PC-9 (cell line): ENCODE results near the gene PMPCA. TPM values are rescaled to one million over a fixed set of nuclear protein-coding genes. Genes with fewer than 3 reads are reported as not detected.

Experiments used
- BruUV-seq: library from RNA; stranded (reverse); fragments of 400-500 nt; replicated peaks from 2 replicates; lab custom pipeline; 2021; lab: Mats Ljungman, UMichigan
- CTCF ChIA-PET: fragments of 300-600 bp; sonication (Branson Sonifier 250); formaldehyde crosslinking; loops from one replicate; lab custom pipeline; 2022; ENCODE audit warnings: antibody characterized with exemption; lab: Charles Lee
- POLR2A ChIA-PET: fragments of 300-600 bp; sonication (Branson Sonifier 250); formaldehyde crosslinking; loops from one replicate; lab custom pipeline; 2022; ENCODE audit warnings: antibody characterized with exemption; ENCODE audit not compliant: unreplicated experiment; lab: Charles Lee
- DNase-seq, 2 experiments: peaks; one replicate each; pipeline versions ENCODE4 v3.0.0 to v3.0.0-alpha.2; 2015 to 2022; ENCODE audit warnings: mixed read lengths in 1 of 2
- H2AFZ ChIP-seq: fragments of 200-600 bp; sonication (generic); 2 replicates; pipeline ENCODE4 v1.8.1; 2017; ENCODE audit warnings: antibody characterized with exemption
- H3F3A ChIP-seq: fragments of 200-600 bp; sonication (generic); 2 replicates; pipeline ENCODE4 v1.8.1; 2017; ENCODE audit warnings: antibody characterized with exemption, mild to moderate bottlenecking, low read depth; ENCODE audit not compliant: insufficient read depth
- H3K27ac ChIP-seq: fragments of 200-600 bp; sonication (generic); 2 replicates; pipeline ENCODE4 v1.6.1; 2016; ENCODE audit warnings: mixed run types
- H3K27me3 ChIP-seq: fragments of 200-600 bp; sonication (generic); 2 replicates; pipeline ENCODE4 v1.6.1; 2016; ENCODE audit warnings: low read depth, mixed run types; ENCODE audit not compliant: insufficient read depth
- H3K36me3 ChIP-seq: fragments of 200-600 bp; sonication (generic); 2 replicates; pipeline ENCODE4 v1.6.1; 2016; ENCODE audit warnings: low read depth, mixed run types
- H3K4me1 ChIP-seq: fragments of 200-600 bp; sonication (generic); replicated peaks from 2 replicates; pipeline ENCODE4 v1.6.1; 2016; ENCODE audit warnings: mixed run types; ENCODE audit not compliant: insufficient read depth
- H3K4me2 ChIP-seq: fragments of 200-600 bp; sonication (generic); 2 replicates; pipeline ENCODE4 v1.6.1; 2017; ENCODE audit warnings: mixed run types
- H3K4me3 ChIP-seq: fragments of 200-600 bp; sonication (generic); 2 replicates; pipeline ENCODE4 v1.6.1; 2016; ENCODE audit warnings: mixed run types
- H3K79me2 ChIP-seq: fragments of 200-600 bp; sonication (generic); 2 replicates; pipeline ENCODE4 v1.6.1; 2017; ENCODE audit warnings: low read depth, mixed run types
- H3K9me2 ChIP-seq: fragments of 200-600 bp; sonication (generic); 2 replicates; pipeline ENCODE4 v1.8.1; 2017; ENCODE audit warnings: mild to moderate bottlenecking; ENCODE audit not compliant: insufficient read depth
- H3K9me3 ChIP-seq: fragments of 200-600 bp; sonication (generic); 2 replicates; pipeline ENCODE4 v1.8.1; 2016; ENCODE audit warnings: low read depth; ENCODE audit not compliant: insufficient read depth
- H4K20me1 ChIP-seq: fragments of 200-600 bp; sonication (generic); 2 replicates; pipeline ENCODE4 v1.8.1; 2017; ENCODE audit not compliant: insufficient read depth
- EZH2 ChIP-seq: fragments of 200-600 bp; sonication (generic); IDR thresholded peaks from 2 replicates; pipeline ENCODE4 v1.8.0; 2017; ENCODE audit warnings: antibody characterized with exemption, low read depth
- intact Hi-C: fragments of 100-400 bp; cut with micrococcal nuclease; formaldehyde crosslinking; loops from one replicate; pipeline ENCODE4 v1.10.0; 2022; ENCODE audit not compliant: unreplicated experiment
- total RNA-seq: library from RNA; stranded (reverse); gene quantifications from 2 replicates; pipeline ENCODE4 v1.2.3, GENCODE V29; 2021
- TF ChIP-seq, protein P1 (sequence below): fragments of 200-600 bp; sonication (generic); conservative IDR thresholded peaks from 2 replicates; pipeline ENCODE4 v1.6.1; 2017; ENCODE audit warnings: mixed run types, antibody characterized with exemption, mild to moderate bottlenecking, moderate library complexity

Gene PMPCA
- total RNA-seq, 1 experiment from 2014 or later: 78.1 TPM

DNA sequence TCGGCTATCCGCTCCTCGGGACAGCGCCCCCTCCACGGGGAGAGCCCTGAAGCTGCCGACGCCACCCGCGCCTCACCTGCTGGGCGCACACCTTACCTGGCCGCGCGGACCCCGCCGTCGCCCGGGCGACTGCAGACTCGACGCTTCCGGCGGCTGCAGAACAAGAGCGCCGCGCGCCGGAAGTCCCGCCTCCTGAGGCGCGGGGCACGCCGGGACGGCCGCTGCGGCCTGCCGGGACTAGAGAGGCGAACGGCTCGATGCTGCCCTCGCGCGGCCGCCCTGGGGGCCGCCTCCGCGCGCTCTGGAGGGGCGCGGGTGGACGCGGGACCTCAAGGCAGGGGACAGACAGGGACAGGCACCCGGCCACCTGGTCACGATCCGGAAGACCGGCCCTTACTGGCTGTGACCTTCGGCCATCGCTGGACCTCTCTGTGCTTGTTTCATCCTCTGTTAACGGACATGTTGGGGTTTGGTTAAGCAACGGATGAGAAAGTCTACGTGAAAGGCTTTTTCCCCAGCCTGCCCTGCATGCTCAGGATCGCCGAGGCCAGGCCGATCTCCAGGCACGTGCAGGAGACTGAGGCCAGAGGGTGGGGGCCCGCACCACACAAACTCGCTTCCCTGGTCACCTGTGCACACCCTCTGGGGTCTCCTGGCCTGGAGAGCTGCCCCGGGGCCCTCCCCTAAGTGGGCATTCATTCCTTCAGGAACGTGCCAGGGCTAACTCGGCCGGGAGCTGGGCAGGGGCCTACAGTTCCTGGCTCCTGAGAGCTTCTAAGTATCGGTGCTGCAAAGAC is 10.2 kb upstream of the PMPCA start, which contains the start of gene SNAPC4:
SNAPC4 (minus strand) TSS at position 133 of the 797 bp plus-strand sequence. CDS start 1,742 bp downstream, outside the sequence.
- Histone ChIP-seq H3F3A (peaks cover 8% of the 10 kb centered on the region; the same call in 1 of the 2 replicates), H3K9me2 (no peaks in the 10 kb centered on the region), H4K20me1 (peaks cover 11% of the 10 kb centered on the region), H3K36me3 (no peaks in the 10 kb centered on the region; the same call in 1 of the 2 replicates), H2AFZ (peak within 1 kb of the TSS; percentile 77), H3K4me3 (peak within 1 kb of the TSS; percentile 100), H3K27ac (no peak within 1 kb of the TSS), H3K27me3 (no peaks in the 10 kb centered on the region), H3K4me1 (peaks cover 13% of the 10 kb centered on the region), H3K9me3 (no peaks in the 10 kb centered on the region), H3K4me2 (peak within 1 kb of the TSS; percentile 97), H3K79me2 (peaks cover 23% of the 10 kb centered on the region)
- ChIA-PET CTCF (interaction anchor here (0.8 kb wide), 1 partner anchor 55 kb away, joined by 3 read pairs; no protein-coding TSS in a partner anchor), POLR2A (interaction anchor here (0.6 kb wide), 1 partner anchor 122 kb away, joined by 3 read pairs; no protein-coding TSS in a partner anchor)
- intact Hi-C loops: loop anchor here (1.0 to 2.0 kb wide), 4 partner anchors 54 to 231 kb away; no protein-coding TSS in a partner anchor
- no TSS peak for BruUV-seq
- DNase-seq: peak; percentile 76 to 91
- TF ChIP-seq, protein P1, sequence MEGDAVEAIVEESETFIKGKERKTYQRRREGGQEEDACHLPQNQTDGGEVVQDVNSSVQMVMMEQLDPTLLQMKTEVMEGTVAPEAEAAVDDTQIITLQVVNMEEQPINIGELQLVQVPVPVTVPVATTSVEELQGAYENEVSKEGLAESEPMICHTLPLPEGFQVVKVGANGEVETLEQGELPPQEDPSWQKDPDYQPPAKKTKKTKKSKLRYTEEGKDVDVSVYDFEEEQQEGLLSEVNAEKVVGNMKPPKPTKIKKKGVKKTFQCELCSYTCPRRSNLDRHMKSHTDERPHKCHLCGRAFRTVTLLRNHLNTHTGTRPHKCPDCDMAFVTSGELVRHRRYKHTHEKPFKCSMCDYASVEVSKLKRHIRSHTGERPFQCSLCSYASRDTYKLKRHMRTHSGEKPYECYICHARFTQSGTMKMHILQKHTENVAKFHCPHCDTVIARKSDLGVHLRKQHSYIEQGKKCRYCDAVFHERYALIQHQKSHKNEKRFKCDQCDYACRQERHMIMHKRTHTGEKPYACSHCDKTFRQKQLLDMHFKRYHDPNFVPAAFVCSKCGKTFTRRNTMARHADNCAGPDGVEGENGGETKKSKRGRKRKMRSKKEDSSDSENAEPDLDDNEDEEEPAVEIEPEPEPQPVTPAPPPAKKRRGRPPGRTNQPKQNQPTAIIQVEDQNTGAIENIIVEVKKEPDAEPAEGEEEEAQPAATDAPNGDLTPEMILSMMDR: peak; percentile 85
- TF ChIP-seq EZH2: no peak

DNA sequence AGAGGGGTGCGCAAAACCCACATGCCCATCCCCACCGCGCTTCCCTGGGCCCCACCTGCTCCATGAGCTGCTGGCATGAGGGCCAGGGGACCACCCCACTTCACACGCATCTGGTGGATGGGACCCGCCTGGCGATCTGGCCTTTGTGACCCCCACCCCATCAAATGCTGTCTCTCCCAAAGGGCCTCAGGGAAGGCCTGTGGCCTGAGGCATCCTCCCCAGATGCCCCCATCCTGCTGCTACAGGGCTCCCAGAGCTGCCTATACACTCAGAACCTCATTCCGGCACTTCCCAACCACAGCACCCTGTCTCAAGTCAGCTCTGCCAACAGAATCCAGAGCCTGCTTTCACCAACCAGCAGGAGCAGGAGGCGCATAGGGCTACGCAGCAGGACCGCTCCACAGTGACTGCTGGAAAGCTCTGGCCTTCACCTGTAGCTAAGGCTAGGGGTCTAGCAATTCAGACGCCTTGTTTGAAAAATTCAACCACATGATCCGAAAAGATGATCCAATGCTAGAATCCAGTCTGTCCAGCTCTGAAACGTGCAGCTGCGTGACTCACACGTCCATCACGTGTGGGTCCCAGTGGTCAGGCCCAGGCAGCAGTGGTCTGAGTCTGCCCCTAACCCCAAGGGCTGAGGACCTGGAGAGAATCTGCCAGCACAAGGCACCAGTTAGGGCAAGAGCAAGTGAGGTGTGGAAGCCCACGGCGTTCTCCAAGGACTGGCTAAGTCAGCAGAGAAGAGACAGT is 9.1 kb upstream of the PMPCA start:
- no peak for DNase-seq
- H3K4me1 ChIP-seq: peaks cover 13% of the 10 kb centered on the region
- POLR2A ChIA-PET: interaction anchor here (0.5 kb wide), 1 partner anchor 29 kb away, joined by 3 read pairs; no protein-coding TSS in a partner anchor

More for the DNA sequence above, 9.1 kb upstream of the PMPCA start:
- TF ChIP-seq, protein P1: no peak
- no peak for TF ChIP-seq EZH2
- BruUV-seq: no TSS peak
- Histone ChIP-seq H3F3A (peaks cover 17% of the 10 kb centered on the region; the same call in 1 of the 2 replicates), H3K9me3 (no peaks in the 10 kb centered on the region), H3K79me2 (peaks cover 23% of the 10 kb centered on the region), H3K27me3 (no peaks in the 10 kb centered on the region), H3K27ac (no peak overlapping the region), H3K36me3 (peaks cover 5% of the 10 kb centered on the region; the same call in 1 of the 2 replicates), H3K9me2 (no peaks in the 10 kb centered on the region), H3K4me2 (no peak overlapping the region), H3K4me3 (no peak overlapping the region), H4K20me1 (peaks cover 11% of the 10 kb centered on the region), H2AFZ (no peak overlapping the region)
- CTCF ChIA-PET: interaction anchor here (0.5 to 1.0 kb wide), 3 partner anchors 56 to 292 kb away, joined by 3 to 5 read pairs (median 3); no protein-coding TSS in a partner anchor
- intact Hi-C loops: loop anchor here (2.0 kb wide), 1 partner anchor 229 kb away; no protein-coding TSS in a partner anchor
